GM18517 (cell line): ENCODE measurements around the gene TMEM129.

Experiments
- ATAC-seq: cut with Tn5 transposase; IDR thresholded peaks from one replicate; pipeline ENCODE4 v1.9.1; 2021; ENCODE audit warnings: mild to moderate bottlenecking, moderate library complexity; ENCODE audit not compliant: unreplicated experiment

Gene TMEM129

DNA sequence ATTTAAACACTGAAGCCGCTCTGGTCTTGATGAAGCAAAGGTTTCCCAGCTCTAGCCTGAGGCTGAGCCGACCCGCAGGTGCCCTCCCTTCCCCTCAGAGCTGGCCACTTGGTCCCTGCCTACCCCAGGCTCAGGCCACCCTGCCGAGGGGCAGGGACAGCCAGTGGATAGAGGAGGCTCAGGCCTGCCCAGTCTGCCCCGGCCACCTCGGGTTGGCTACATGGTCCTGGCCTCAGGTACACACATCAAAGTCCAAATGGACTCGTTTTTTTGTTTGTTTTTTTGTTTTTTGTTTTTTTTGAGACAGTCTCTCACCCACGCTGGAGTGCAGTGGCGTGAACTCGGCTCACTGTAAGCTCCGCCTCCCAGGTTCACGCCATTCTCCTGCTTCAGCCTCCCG, 24.0 kb upstream of the TMEM129 start:
- no peak for ATAC-seq

GRCh38 chr4:1744552-1744951, 23.4 kb upstream of the TMEM129 start:
- no peak for ATAC-seq

DNA sequence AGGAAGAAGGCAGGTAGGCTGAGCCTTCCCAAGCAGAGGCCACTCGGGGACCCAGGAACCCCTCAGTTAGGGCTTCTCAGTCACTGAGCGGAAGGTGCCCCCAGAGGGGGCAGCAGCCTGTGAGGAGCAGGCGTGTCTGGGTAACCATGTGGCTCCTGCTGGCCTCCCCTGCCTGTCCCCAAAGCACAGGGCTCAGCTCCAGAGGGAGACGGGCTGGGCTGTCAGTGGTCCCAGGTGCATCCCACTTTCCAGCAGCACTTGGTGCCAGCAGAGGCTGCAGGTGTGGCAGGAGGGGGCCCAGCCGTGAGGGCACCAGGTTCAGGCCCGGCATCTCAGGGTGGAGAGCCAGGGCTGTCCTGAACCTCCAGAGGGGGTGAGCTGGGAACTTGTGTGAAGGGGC, 22.9 kb upstream of the TMEM129 start:
- no peak for ATAC-seq

DNA sequence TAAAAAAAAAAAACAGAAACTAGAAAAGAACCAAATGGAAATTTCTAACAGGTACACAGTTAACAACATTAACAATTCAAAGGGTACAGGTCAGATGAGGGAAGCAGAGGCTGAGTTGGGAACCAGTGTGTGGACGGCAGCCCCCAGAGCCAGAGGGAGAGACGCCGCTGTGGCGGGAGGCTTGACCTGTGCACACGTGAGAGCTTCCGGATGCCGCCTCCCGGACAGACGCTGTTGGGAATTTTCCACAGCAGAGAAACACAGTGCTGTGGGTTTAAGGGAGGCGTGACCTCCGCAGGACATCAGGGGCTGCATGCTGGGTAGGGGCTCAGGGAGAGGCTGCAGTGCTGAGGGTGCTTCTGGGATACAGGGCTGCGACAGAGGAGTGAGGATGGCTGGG, 22.4 kb upstream of the TMEM129 start:
- no peak for ATAC-seq

GRCh38 chr4:1741208-1741607, 20.1 kb upstream of the TMEM129 start:
- no peak for ATAC-seq

GRCh38 chr4:1740021-1740545, 19.0 kb upstream of the TMEM129 start:
- ATAC-seq: no peak

DNA sequence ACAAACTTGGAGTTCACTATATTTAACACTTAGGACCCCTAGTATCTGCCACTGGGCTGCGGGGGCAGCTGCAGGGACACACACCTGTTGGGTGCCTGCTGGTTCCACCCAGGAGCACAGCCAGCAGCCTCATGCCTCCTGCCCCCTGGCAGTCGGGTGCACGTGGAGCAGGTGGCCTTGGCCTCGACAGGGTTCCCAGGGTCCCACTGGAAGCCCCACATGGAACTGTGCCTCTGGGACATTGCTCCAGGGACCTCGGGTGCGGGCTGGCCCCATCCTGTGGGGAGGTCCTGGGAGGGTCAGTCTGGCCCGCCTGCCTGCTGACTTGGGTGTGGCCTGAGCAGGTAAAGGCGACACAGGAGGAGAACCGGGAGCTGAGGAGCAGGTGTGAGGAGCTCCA, 18.2 kb upstream of the TMEM129 start:
- ATAC-seq: no peak

GRCh38 chr4:1738410-1738809, 17.3 kb upstream of the TMEM129 start:
- no peak for ATAC-seq

GRCh38 chr4:1737666-1738065, 16.5 kb upstream of the TMEM129 start:
- ATAC-seq: no peak

DNA sequence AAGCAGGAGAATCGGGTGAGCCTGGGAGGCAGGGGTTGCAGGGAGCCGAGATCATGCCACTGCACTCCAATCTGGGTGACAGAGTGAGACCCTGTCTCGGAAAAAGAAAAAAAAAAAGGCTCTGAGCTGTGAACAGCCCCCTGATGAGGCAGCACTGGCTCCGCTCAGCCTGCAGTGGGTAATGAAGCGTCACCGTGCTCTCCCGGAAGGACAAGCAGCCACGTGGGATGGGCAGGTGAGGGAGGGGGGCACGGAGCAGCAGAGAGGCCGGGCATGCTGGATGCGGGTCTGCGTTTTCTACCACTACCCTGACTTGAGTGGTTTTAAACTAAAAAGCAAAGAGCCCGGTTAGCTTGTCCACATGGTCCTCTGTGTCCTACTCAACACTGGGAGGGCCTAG, 15.7 kb upstream of the TMEM129 start:
- no peak for ATAC-seq

DNA sequence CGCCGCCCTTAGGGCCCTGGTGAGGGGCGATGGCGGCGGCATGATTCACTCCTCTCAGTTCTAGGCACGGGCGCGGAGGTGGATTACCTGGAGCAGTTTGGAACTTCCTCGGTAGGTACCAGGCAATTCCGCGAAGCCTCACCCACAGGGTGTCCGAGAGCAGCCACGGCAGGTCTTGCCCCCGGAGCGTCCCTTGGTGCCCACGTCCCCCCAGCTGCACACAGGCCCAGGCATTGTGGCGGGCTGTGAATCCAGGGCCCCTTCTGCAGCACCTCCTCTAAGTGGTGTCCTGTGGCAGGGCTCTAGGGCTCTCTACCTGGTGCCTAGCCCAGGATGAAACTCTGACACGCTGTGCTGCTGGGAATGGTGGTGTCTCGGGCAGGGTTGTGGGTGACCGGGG, 14.1 kb upstream of the TMEM129 start:
- no peak for ATAC-seq

DNA sequence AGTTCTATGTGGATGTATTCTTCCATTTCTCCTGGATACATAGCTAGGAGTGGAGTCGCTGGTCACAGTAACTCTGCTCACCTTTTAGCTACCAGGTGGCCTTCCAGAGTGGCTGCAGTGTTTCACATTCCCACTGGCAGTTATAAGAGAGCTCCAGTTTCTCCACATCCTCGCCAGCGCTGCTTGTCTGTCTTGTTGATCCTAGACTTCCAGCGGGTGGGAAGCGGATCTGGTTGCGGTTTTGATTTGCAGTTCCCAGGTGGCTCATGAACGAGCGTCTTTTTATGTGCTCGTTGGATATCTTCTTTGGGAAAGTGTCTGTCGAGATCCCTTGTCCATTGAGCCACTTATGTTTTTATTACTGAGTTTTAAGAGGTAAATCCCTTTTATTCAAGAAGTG, 11.8 kb upstream of the TMEM129 start:
- ATAC-seq: no peak

DNA sequence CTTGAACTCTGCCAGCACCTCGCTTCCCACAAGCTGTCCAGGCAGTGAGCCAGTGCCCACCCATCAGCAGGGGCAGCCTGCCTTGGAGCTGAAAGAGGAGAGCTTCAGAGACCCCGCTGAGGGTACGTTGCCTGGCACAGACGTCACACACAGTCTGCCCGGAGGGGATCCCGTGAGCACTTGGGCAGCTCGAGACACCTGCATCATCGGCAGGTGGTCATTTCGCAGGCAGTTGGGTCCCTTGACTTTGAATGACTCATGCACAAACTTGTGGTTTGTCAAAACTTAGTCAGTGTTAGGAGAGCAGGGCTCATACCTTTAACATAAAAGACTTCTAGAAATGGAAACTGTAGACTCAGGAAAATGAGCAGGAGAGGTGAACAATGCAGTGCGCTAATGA, 10.1 kb upstream of the TMEM129 start:
- no peak for ATAC-seq

GRCh38 chr4:1730532-1731135, 9.5 kb upstream of the TMEM129 start:
- ATAC-seq: no peak

DNA sequence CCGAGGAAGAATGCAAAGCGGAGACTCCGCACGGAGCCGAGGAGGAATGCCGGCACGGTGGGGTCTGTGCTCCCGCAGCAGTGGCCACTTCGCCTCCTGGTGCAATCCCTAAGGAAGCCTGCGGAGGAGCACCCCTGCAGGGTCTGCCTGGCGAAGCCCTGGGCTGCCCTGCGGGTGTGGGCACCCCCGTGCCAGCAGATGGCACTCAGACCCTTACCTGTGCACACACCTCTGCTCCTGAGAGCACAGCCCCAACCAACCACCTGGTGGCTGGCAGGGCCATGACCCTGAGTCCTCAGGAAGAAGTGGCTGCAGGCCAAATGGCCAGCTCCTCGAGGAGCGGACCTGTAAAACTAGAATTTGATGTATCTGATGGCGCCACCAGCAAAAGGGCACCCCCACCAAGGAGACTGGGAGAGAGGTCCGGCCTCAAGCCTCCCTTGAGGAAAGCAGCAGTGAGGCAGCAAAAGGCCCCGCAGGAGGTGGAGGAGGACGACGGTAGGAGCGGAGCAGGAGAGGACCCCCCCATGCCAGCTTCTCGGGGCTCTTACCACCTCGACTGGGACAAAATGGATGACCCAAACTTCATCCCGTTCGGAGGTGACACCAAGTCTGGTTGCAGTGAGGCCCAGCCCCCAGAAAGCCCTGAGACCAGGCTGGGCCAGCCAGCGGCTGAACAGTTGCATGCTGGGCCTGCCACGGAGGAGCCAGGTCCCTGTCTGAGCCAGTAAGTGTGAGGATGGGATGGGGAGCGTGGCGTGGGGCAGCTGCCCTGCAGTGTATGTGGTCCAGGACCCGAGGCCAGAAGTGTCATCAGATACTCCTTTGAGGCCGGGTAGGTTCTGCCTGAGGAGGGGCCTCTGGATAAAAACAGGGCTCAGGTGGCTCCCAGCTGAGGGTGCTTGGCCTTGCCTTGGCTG, 7.2 kb upstream of the TMEM129 start:
- ATAC-seq: no peak

GRCh38 chr4:1727117-1728031, 6.3 kb upstream of the TMEM129 start:
- no peak for ATAC-seq

GRCh38 chr4:1726146-1726934, 5.2 kb upstream of the TMEM129 start:
- ATAC-seq: no peak

GRCh38 chr4:1725521-1725920, 4.4 kb upstream of the TMEM129 start:
- no peak for ATAC-seq

GRCh38 chr4:1723131-1723801, 2.1 kb upstream of the TMEM129 start:
- ATAC-seq: no peak
